Measurements from ENCODE around the gene ZBTB20. TPM values are rescaled to one million over a fixed set of nuclear protein-coding genes. Genes with fewer than 3 reads are reported as not detected.

The ZBTB20 gene
- total RNA-seq, 1 experiment from 2014 or later = 3.7 TPM

DNA sequence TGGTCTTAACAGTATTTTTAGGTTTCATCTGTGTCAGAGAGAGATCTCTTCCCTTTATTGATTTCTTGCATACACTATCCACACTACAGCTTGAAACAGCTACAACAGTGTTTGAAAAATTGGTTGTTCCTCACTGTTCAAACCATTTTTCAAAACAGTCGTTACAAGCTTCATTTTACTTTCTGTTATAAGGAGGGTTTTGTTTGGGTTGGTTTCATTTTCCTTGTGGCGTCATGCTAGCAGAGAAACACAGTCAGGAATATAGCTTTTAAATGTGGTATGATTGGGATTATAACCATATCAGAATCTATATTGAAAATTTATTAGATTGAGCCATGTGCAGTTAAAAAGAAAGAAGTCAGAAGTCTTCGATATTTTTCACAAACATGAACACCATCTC, 400.6 kb downstream of the ZBTB20 start:
- CTCF ChIA-PET = no interaction called here
- Histone ChIP-seq H3F3A (ENCODE audit: low read length, unreplicated experiment) (no peaks in the 10 kb centered on the region), H2AFZ (ENCODE audit: low read length) (no peak overlapping the region), H3K79me2 (ENCODE audit: low read length) (no peaks in the 10 kb centered on the region), H3K9me2 (replicated peaks; ENCODE audit: low read length) (no peaks in the 10 kb centered on the region), H3K27me3 (ENCODE audit: low read length) (no peaks in the 10 kb centered on the region), H3K4me3 (ENCODE audit: low read length) (no peak overlapping the region), H3K27ac (ENCODE audit: low read length) (no peak overlapping the region), H3K4me2 (ENCODE audit: low read length) (no peak overlapping the region), H3K9ac (ENCODE audit: low read length) (no peak overlapping the region), H3K36me3 (ENCODE audit: low read depth, low read length) (no peaks in the 10 kb centered on the region), H4K20me1 (ENCODE audit: low read length) (no peaks in the 10 kb centered on the region), H3K9me3 (ENCODE audit: low read length) (no peaks in the 10 kb centered on the region), H3K4me1 (ENCODE audit: insufficient read depth, low read length) (peaks cover 3% of the 10 kb centered on the region; the same call in 1 of the 2 replicates)
- no TSS peak for BruUV-seq (replicated peaks)
- ATAC-seq = no peak
- DNase-seq = no peak
- POLR2A ChIA-PET (ENCODE audit: unreplicated experiment) = no interaction called here
- TF ChIP-seq EZH2phosphoT487 (IDR thresholded peaks at IDR 0.05; ENCODE audit: borderline replicate concordance, low read length) (no peak), EZH2 (IDR thresholded peaks at IDR 0.05; ENCODE audit: low read length, unreplicated experiment) (no peak), CTCF (conservative IDR thresholded peaks at IDR 0.05; ENCODE audit: low read depth, low read length) (no peak)
- intact Hi-C loops (cut with micrococcal nuclease) = no loop called here

DNA sequence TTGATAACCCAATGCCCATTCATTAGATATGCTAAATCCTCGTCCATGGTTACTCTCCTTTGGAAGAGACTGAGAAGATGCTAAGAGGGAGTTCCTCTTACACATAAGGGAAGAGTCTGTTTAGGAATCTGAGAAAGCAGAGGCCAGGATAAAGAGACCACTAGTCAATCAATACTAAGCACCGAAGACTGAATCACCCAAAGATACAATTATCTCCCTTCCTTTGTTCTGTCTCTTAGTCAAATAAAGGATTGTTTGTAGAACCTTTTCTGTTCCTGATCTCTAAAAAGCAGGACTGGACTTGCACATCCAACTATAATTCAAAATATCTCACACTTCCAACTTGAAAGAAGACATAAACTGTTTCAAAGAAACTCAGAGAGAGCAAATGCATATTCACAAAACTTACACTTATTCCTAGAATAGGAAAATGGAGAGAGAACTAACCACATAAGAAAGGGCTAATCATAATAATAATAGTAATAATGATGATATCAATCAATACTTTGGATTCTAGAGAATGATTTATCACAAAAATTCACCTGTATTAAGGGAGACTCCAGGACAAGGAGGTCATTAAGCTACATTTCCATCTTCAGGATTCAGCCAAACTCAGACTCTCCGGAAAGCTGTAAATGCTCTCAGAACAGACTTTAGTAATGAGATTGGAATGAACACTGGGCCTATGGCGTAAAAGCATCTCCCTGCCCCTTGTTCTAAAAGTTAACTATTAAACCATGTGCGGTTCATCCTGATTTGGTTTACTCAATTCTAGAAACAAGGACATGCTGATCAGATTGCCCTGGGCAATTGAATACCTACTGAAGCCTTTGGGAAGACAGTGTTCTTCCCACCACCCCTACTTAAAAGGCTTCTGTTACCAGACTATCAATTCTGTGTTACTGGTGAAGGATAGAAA, 401.5 kb downstream of the ZBTB20 start:
- Histone ChIP-seq H3K9me2 (replicated peaks; ENCODE audit: low read length) (no peaks in the 10 kb centered on the region), H3K9ac (ENCODE audit: low read length) (no peak overlapping the region), H4K20me1 (ENCODE audit: low read length) (no peaks in the 10 kb centered on the region), H3K27me3 (ENCODE audit: low read length) (no peaks in the 10 kb centered on the region), H3K9me3 (ENCODE audit: low read length) (0 out of 2 replicates have a peak, but pooled peaks cover 1% of the 10 kb centered on the region), H3F3A (ENCODE audit: low read length, unreplicated experiment) (no peaks in the 10 kb centered on the region), H3K79me2 (ENCODE audit: low read length) (no peaks in the 10 kb centered on the region), H3K4me2 (ENCODE audit: low read length) (0 out of 2 replicates have a peak overlapping the region, but pooled peaks have one; percentile 15), H2AFZ (ENCODE audit: low read length) (no peak overlapping the region), H3K36me3 (ENCODE audit: low read depth, low read length) (no peaks in the 10 kb centered on the region), H3K27ac (ENCODE audit: low read length) (no peak overlapping the region), H3K4me3 (ENCODE audit: low read length) (no peak overlapping the region), H3K4me1 (ENCODE audit: insufficient read depth, low read length) (peaks cover 3% of the 10 kb centered on the region)
- DNase-seq (peak; percentile 42), ATAC-seq (peak; percentile 89)
- intact Hi-C loops (cut with micrococcal nuclease) = no loop called here
- no TSS peak for BruUV-seq (replicated peaks)
- no peak for TF ChIP-seq CTCF (conservative IDR thresholded peaks at IDR 0.05; ENCODE audit: low read depth, low read length)
- TF ChIP-seq EZH2 (IDR thresholded peaks at IDR 0.05; ENCODE audit: low read length, unreplicated experiment) = no peak
- TF ChIP-seq EZH2phosphoT487 (IDR thresholded peaks at IDR 0.05; ENCODE audit: borderline replicate concordance, low read length) = no peak
- ChIA-PET POLR2A (ENCODE audit: unreplicated experiment) (no interaction called here), CTCF (no interaction called here)

Measured in PC-3 (cell line).